LHCN-M2 (cell line): ENCODE results near the gene MAG. TPM values are rescaled to one million over a fixed set of nuclear protein-coding genes. Genes with fewer than 3 reads are reported as not detected.

Experiments used
- DNase-seq: peaks from one replicate; pipeline ENCODE4 v3.0.0-alpha.2; 2012; ENCODE audit warnings: low read depth
- total RNA-seq: library from RNA; depleted of rRNA; stranded (reverse); fragments of >200 nt; gene quantifications from 2 replicates; pipeline ENCODE4 v1.2.3, GENCODE V29; 2014; rRNA removed

The MAG gene
- total RNA-seq, 1 experiment from 2014 or later, result not detected

DNA sequence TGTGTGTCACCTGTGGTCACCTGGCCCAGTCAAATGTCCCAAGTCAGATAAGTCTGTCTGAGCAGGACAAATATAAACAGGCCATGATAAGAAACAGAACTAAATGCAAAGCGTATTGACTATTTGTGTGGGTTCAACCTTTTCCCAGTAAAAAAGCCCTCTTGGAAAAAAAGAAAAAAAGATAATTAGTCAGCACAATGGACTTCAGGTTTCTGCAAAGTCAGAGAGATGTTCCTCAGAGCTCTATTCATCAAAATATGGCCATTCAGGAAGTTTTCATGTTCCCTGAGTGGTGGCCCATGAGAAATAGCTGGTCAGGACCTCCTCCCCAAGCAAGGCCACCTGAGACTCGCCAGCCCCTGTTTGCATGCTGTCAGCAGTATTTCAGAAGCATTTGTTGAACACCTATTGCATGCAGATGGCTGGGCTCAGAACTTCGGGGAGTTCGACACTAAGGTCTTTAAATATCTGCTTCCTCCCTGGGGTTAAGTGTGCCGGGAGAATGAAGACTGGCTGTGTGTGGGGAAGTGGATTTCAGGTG lies 69.0 kb downstream of the MAG start:
- no peak for DNase-seq

- DNase-seq, result no peak
Measured at GRCh38 chr19:35362261-35363000, 70.5 kb downstream of the MAG start.

DNA sequence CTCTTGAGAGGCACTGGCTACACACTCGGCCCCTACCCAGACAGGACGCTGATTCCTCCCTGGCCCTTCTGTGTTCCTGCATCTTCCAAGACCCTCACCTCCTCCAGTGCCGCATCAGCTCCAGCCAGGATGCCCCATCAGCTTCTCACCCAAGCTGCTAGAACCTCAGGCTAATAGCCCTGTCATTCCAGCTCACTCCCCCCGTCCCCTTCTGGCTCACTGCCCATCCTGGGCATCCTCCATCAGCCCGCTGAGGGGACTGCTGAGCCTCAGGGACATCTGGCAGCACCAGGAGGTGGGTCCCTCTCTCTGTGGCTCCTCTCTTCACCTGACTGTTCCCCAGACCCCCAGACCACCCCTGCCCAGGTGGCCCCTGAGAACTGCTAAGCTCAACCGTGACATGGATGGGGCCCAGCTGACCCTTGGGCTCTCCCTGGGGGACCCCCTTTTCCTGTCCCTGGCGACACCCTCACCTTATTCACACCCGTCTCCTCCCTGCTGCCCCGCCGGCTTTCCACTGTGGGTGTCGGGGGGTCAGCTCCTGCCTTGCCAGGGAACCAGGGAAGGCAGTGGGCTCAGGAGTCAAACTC lies 71.1 kb downstream of the MAG start:
- DNase-seq, result no peak

Other genes with a start within 250 kb of the MAG start
- not detected in 2 replicates for gene FXYD3, start 176.3 kb upstream of the MAG start, total RNA-seq
- gene LGI4, start 157.1 kb upstream of the MAG start, total RNA-seq, result not detected in 2 replicates
- not detected in 2 replicates for gene FXYD1, start 153.3 kb upstream of the MAG start, total RNA-seq
- not detected in 2 replicates for gene FXYD7, start 148.9 kb upstream of the MAG start, total RNA-seq
- gene FXYD5, start 137.4 kb upstream of the MAG start, total RNA-seq, result 82.0 and 89.8 TPM in 2 replicates
- gene FAM187B, start 63.4 kb upstream of the MAG start, total RNA-seq, result not detected in 2 replicates
- gene LSR, start 43.2 kb upstream of the MAG start, total RNA-seq, result 1.7 and 2.6 TPM in 2 replicates
- 82.3 and 86.1 TPM in 2 replicates for gene USF2, start 23.2 kb upstream of the MAG start, total RNA-seq
- gene HAMP, start 9.6 kb upstream of the MAG start, total RNA-seq, result not detected in 2 replicates
- 1.0 and 2.2 TPM in 2 replicates for gene CD22, start 37.0 kb downstream of the MAG start, total RNA-seq
- gene FFAR1, start 55.7 kb downstream of the MAG start, total RNA-seq, result not detected in 2 replicates
- gene FFAR3, start 66.3 kb downstream of the MAG start, total RNA-seq, result not detected in 2 replicates
- not detected in 2 replicates for gene GPR42, start 78.9 kb downstream of the MAG start, total RNA-seq
- not detected in 2 replicates for gene FFAR2, start 156.1 kb downstream of the MAG start, total RNA-seq
- gene KRTDAP, start 198.3 kb downstream of the MAG start, total RNA-seq, result not detected in 2 replicates
- gene DMKN, start 221.5 kb downstream of the MAG start, total RNA-seq, result 0.29 and 1.1 TPM in 2 replicates
- gene SBSN, start 236.2 kb downstream of the MAG start, total RNA-seq, result 0.77 TPM in 1 of 2 replicates, not detected in the other
- gene GAPDHS, start 241.3 kb downstream of the MAG start, total RNA-seq, result not detected in 2 replicates